CD14-positive monocyte (primary cell): ENCODE measurements around the gene EQTN. TPM values are rescaled to one million over a fixed set of nuclear protein-coding genes. Genes with fewer than 3 reads are reported as not detected.

Experiments
- DNase-seq, 3 donors: peaks; one replicate each; pipeline ENCODE4 v3.0.0-alpha.2; 2011 to 2022
- H2AFZ ChIP-seq: 2 replicates; pipeline ENCODE4 v1.6.0; 2012; ENCODE audit warnings: mild to moderate bottlenecking, low read depth, low read length, inconsistent platforms; ENCODE audit not compliant: insufficient read depth, poor library complexity, severe bottlenecking
- H3K27ac ChIP-seq, 2 donors: 1 replicate in 1 of 2; 2 replicates in 1 of 2; pipeline ENCODE4 v1.5.1; 2012 to 2013; ENCODE audit warnings: low read length in 2 of 2, control low read depth in 1 of 2, inconsistent platforms in 1 of 2, low read depth in 1 of 2, mild to moderate bottlenecking in 1 of 2
- H3K27me3 ChIP-seq, 2 donors: one replicate each; pipeline versions ENCODE4 v1.6.0 to v1.6.1; 2011 to 2013; ENCODE audit warnings: low read length in 2 of 2; ENCODE audit not compliant: control insufficient read depth in 2 of 2, insufficient read depth in 2 of 2
- H3K36me3 ChIP-seq, 2 donors: replicated peaks in 1 of 2; 1 replicate in 1 of 2; 2 replicates in 1 of 2; pipeline versions ENCODE4 v1.5.1 to v1.6.1; 2012 to 2013; ENCODE audit warnings: low read length in 2 of 2, control low read depth in 1 of 2, inconsistent platforms in 1 of 2, mild to moderate bottlenecking in 1 of 2; ENCODE audit not compliant: insufficient read depth in 2 of 2, control insufficient read depth in 1 of 2
- H3K4me1 ChIP-seq, 2 donors: 1 replicate in 1 of 2; 2 replicates in 1 of 2; pipeline versions ENCODE4 v1.5.1 to v1.6.1; 2012 to 2013; ENCODE audit warnings: low read length in 2 of 2, control low read depth in 1 of 2, inconsistent platforms in 1 of 2, mild to moderate bottlenecking in 1 of 2, moderate library complexity in 1 of 2; ENCODE audit not compliant: insufficient read depth in 2 of 2, control insufficient read depth in 1 of 2
- H3K4me2 ChIP-seq: replicated peaks from 2 replicates; pipeline ENCODE3; 2012; ENCODE audit warnings: low read length, moderate library complexity, mild to moderate bottlenecking; ENCODE audit not compliant: poor library complexity, severe bottlenecking; ENCODE audit errors: extremely low read depth
- H3K4me3 ChIP-seq, 3 experiments: fragments of 200-600 bp in 1 of 3; sonication (generic) in 1 of 3; replicated peaks in 1 of 3; 1 replicate in 2 of 3; 2 replicates in 1 of 3; pipeline ENCODE4 v1.5.1; 2011 to 2013; ENCODE audit warnings: low read length in 3 of 3, mild to moderate bottlenecking in 3 of 3, control low read depth in 2 of 3, low read depth in 2 of 3, inconsistent platforms in 1 of 3, moderate library complexity in 1 of 3
- H3K79me2 ChIP-seq: 2 replicates; pipeline ENCODE4 v1.6.0; 2012; ENCODE audit warnings: mild to moderate bottlenecking, control low read depth, inconsistent platforms, low read length, moderate library complexity; ENCODE audit not compliant: insufficient read depth
- H3K9ac ChIP-seq: 2 replicates; pipeline ENCODE4 v1.6.0; 2017; ENCODE audit warnings: low read length, mild to moderate bottlenecking; ENCODE audit not compliant: insufficient read depth, poor library complexity, severe bottlenecking
- H3K9me3 ChIP-seq, 2 donors: replicated peaks in 1 of 2; 1 replicate in 1 of 2; 2 replicates in 1 of 2; pipeline versions ENCODE4 v1.5.1 to v1.6.1; 2012 to 2013; ENCODE audit warnings: low read length in 2 of 2, control low read depth in 1 of 2; ENCODE audit not compliant: control insufficient read depth in 1 of 2, insufficient read depth in 1 of 2
- H4K20me1 ChIP-seq: 2 replicates; pipeline ENCODE4 v1.6.0; 2012; ENCODE audit warnings: mild to moderate bottlenecking, low read length, control low read depth, moderate library complexity; ENCODE audit not compliant: insufficient read depth
- H3K27ac Mint-ChIP-seq, 7 donors: one replicate each; pipeline ENCODE4 v1.8.0; 2020; ENCODE audit warnings: mild to moderate bottlenecking in 7 of 7, mixed read lengths in 7 of 7, moderate library complexity in 6 of 7, inconsistent platforms in 2 of 7
- H3K27me3 Mint-ChIP-seq, 3 donors: one replicate each; pipeline ENCODE4 v1.8.0; 2021 to 2022; ENCODE audit warnings: low read depth in 3 of 3, mild to moderate bottlenecking in 3 of 3, mixed read lengths in 3 of 3, moderate library complexity in 3 of 3, inconsistent platforms in 1 of 3
- H3K36me3 Mint-ChIP-seq, 2 donors: one replicate each; pipeline ENCODE4 v1.8.0; 2020; ENCODE audit warnings: mixed read lengths in 2 of 2, inconsistent platforms in 1 of 2, mild to moderate bottlenecking in 1 of 2
- H3K4me1 Mint-ChIP-seq: one replicate; pipeline ENCODE4 v1.8.0; 2020; ENCODE audit warnings: mild to moderate bottlenecking, mixed read lengths
- H3K4me3 Mint-ChIP-seq, 2 donors: one replicate each; pipeline ENCODE4 v1.8.0; 2020; ENCODE audit warnings: mild to moderate bottlenecking in 2 of 2, mixed read lengths in 2 of 2, moderate library complexity in 1 of 2
- H3K9me3 Mint-ChIP-seq, 7 donors: one replicate each; pipeline ENCODE4 v1.8.0; 2020 to 2022; ENCODE audit warnings: mixed read lengths in 7 of 7, mild to moderate bottlenecking in 6 of 7, moderate library complexity in 6 of 7, inconsistent platforms in 2 of 7
- WGBS: methylation state at CpG from one replicate; pipeline ENCODE4 v1.1.5; 2013; ENCODE audit warnings: missing lambda C conversion rate; ENCODE audit not compliant: insufficient coverage; 5-methylcytosine and 5-hydroxymethylcytosine counted together
- intact Hi-C, 2 donors: fragments of 100-400 bp; cut with micrococcal nuclease; formaldehyde crosslinking; loops; one replicate each; pipeline versions ENCODE4 v1.15.0 to v1.15.1; 2023
- polyA plus RNA-seq, 3 donors: library from polyadenylated mRNA; depleted of rRNA in 1 of 3; unstranded in 2 of 3; stranded (reverse) in 1 of 3; fragments of 300-500 nt in 2 of 3; fragments of >200 nt in 1 of 3; fragmentation: Illumina TruSeq in 2 of 3; gene quantifications; 1 replicate in 2 of 3; 2 replicates in 1 of 3; pipeline ENCODE4 v1.2.3, GENCODE V29; 2012 to 2021
- TF ChIP-seq, protein P1 (sequence below): fragments of 200-600 bp; IDR thresholded peaks from one replicate; pipeline ENCODE4 v1.8.0; 2022; ENCODE audit warnings: antibody characterized with exemption, mild to moderate bottlenecking

Gene EQTN
- polyA plus RNA-seq, 3 donors = not detected

DNA sequence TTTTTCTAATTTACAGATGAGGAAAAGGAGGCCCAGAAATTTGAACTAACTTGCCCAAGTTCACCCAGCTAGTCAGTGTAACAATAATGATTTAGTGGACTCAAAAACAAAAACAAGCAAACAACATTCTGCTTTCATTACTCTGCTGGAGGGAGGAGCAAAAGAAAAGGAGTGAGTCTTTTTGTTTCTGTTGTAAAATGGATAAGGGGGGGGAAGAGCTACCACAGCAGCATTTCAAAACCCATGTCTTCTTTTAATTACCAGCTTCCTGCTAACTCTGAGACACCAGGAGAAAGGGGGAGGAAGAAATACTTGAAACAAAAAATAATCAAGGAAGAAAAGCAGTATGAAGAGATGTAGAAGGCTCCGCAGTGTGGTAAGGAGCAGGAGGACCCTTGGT is 39.2 kb upstream of the EQTN start:
- H4K20me1 ChIP-seq = no peaks in the 10 kb centered on the region
- no peaks in the 10 kb centered on the region for H3K79me2 ChIP-seq
- WGBS = no CpG with 5 or more reads among the region's 1 CpG

DNA sequence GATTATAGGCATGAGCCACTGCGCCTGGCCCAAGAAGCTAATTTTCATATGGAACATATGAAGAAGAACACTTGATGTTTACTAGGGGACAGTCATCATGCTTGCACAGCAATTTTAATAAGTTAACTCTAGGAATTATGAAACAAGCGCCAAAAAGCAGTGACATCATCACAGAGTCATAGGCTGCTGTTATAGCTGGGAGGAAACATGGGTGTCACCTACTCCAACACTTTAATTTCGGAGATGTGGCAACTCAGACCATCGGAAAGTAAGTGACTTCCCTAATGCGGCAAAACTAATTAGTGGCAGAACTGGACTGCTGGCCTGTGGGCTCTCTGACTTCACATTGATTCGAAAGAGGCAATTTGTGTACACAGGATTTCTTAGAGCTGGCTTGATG is 38.1 kb upstream of the EQTN start:
- Mint-ChIP-seq H3K27me3 (peaks cover 0 to 4% (median 3%) of the 10 kb centered on the region in 3 donors), H3K4me3 (no peak overlapping the region), H3K9me3 (no peaks in the 10 kb centered on the region), H3K4me1 (peaks cover 52% of the 10 kb centered on the region), H3K27ac (peak overlapping the region; percentile 58 to 97 (median 94)), H3K36me3 (peaks cover 4 to 11% of the 10 kb centered on the region in 2 donors)
- TF ChIP-seq, protein P1, sequence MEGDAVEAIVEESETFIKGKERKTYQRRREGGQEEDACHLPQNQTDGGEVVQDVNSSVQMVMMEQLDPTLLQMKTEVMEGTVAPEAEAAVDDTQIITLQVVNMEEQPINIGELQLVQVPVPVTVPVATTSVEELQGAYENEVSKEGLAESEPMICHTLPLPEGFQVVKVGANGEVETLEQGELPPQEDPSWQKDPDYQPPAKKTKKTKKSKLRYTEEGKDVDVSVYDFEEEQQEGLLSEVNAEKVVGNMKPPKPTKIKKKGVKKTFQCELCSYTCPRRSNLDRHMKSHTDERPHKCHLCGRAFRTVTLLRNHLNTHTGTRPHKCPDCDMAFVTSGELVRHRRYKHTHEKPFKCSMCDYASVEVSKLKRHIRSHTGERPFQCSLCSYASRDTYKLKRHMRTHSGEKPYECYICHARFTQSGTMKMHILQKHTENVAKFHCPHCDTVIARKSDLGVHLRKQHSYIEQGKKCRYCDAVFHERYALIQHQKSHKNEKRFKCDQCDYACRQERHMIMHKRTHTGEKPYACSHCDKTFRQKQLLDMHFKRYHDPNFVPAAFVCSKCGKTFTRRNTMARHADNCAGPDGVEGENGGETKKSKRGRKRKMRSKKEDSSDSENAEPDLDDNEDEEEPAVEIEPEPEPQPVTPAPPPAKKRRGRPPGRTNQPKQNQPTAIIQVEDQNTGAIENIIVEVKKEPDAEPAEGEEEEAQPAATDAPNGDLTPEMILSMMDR = no peak
- Histone ChIP-seq H3K4me2 (no peak overlapping the region), H2AFZ (no peak overlapping the region), H3K79me2 (no peaks in the 10 kb centered on the region), H4K20me1 (no peaks in the 10 kb centered on the region), H3K36me3 (no peaks in the 10 kb centered on the region), H3K27ac (peak overlapping the region in 1 of 2 donors; percentile 55), H3K9me3 (no peaks in the 10 kb centered on the region), H3K27me3 (no peaks in the 10 kb centered on the region), H3K4me3 (no peak overlapping the region), H3K4me1 (peaks cover 44 to 46% of the 10 kb centered on the region in 2 donors), H3K9ac (no peak overlapping the region)
- WGBS = 40% methylated on average over 5 of the region's 6 CpGs
- intact Hi-C loops = loop anchor here (2.0 to 10.0 kb wide), 3 partner anchors 18 to 370 kb away; no protein-coding TSS in a partner anchor
- DNase-seq = peak; percentile 91 to 98 (median 96)

More for the DNA sequence above, 39.2 kb upstream of the EQTN start:
- intact Hi-C loops = loop anchor here (5.0 to 10.0 kb wide), 2 partner anchors 126 to 369 kb away; no protein-coding TSS in a partner anchor
- Histone ChIP-seq H3K4me3 (no peak overlapping the region), H3K9me3 (no peaks in the 10 kb centered on the region), H3K9ac (no peak overlapping the region), H3K4me1 (peaks cover 53 to 56% of the 10 kb centered on the region in 2 donors), H3K4me2 (no peak overlapping the region), H3K36me3 (no peaks in the 10 kb centered on the region), H2AFZ (no peak overlapping the region), H3K27me3 (no peaks in the 10 kb centered on the region), H3K27ac (no peak overlapping the region)
- TF ChIP-seq, protein P1 = no peak
- Mint-ChIP-seq H3K27me3 (peaks cover 0 to 7% (median 2%) of the 10 kb centered on the region in 3 donors), H3K4me3 (no peak overlapping the region), H3K36me3 (peaks cover 4 to 9% of the 10 kb centered on the region in 2 donors), H3K9me3 (no peaks in the 10 kb centered on the region), H3K4me1 (peaks cover 63% of the 10 kb centered on the region), H3K27ac (peak overlapping the region in 6 of 7 donors; percentile 58 to 97 (median 84))
- no peak for DNase-seq
